OCI-LY7 (cell line): Measurements from ENCODE around the gene SLAIN2. TPM values are rescaled to one million over a fixed set of nuclear protein-coding genes. Genes with fewer than 3 reads are reported as not detected.
"Not testable (repeated sequence)": the region's sequence is repeated elsewhere in the genome, so short reads cannot be mapped to it uniquely, and the experiment has no call there.

ENCODE experiments used
- Bru-seq: library from RNA; stranded (reverse); fragments of 400-500 nt; gene quantifications from one replicate; lab custom pipeline; 2021; lab: Mats Ljungman, UMichigan
- BruChase-seq, 2 experiments: library from RNA; stranded (reverse); fragments of 400-500 nt; gene quantifications; one replicate each; lab custom pipeline; 2021; lab: Mats Ljungman, UMichigan
- BruUV-seq: library from RNA; stranded (reverse); fragments of 400-500 nt; replicated peaks from 2 replicates; lab custom pipeline; 2021; lab: Mats Ljungman, UMichigan
- CTCF ChIA-PET: fragments of 300-600 bp; sonication (Branson Sonifier 250); formaldehyde crosslinking; loops from one replicate; lab custom pipeline; 2022; ENCODE audit warnings: antibody characterized with exemption; ENCODE audit not compliant: unreplicated experiment; lab: Charles Lee
- POLR2A ChIA-PET: fragments of 300-600 bp; sonication (Branson Sonifier 250); formaldehyde crosslinking; loops from one replicate; lab custom pipeline; 2022; ENCODE audit warnings: antibody characterized with exemption; lab: Charles Lee
- DNase-seq: peaks from one replicate; pipeline ENCODE4 v3.0.0-alpha.2; 2015; ENCODE audit warnings: low spot score
- H2AFZ ChIP-seq: fragments of 200-600 bp; sonication (generic), shearing (Covaris generic); 2 replicates; pipeline ENCODE4 v1.6.1; 2014; ENCODE audit warnings: mild to moderate bottlenecking, antibody characterized with exemption, low read length, moderate library complexity
- H3K27ac ChIP-seq: fragments of 200-600 bp; sonication (generic); 2 replicates; pipeline ENCODE4 v1.5.1; 2014; ENCODE audit warnings: mixed run types, low read depth, mild to moderate bottlenecking, moderate library complexity, low read length, inconsistent platforms; ENCODE audit not compliant: poor library complexity, severe bottlenecking
- H3K36me3 ChIP-seq: fragments of 200-600 bp; sonication (generic); 2 replicates; pipeline ENCODE4 v1.6.1; 2014; ENCODE audit warnings: mild to moderate bottlenecking, antibody characterized with exemption, low read length, moderate library complexity, mixed read lengths; ENCODE audit not compliant: insufficient read depth
- H3K4me1 ChIP-seq: fragments of 200-600 bp; sonication (generic); 2 replicates; pipeline ENCODE4 v1.5.1; 2014; ENCODE audit warnings: mild to moderate bottlenecking, low read length; ENCODE audit not compliant: insufficient read depth, poor library complexity, severe bottlenecking
- H3K4me2 ChIP-seq: fragments of 200-600 bp; sonication (generic); 2 replicates; pipeline ENCODE4 v1.6.1; 2014; ENCODE audit warnings: mild to moderate bottlenecking, low read length
- H3K4me3 ChIP-seq: fragments of 200-600 bp; sonication (generic); 2 replicates; pipeline ENCODE4 v1.5.1; 2014; ENCODE audit warnings: mild to moderate bottlenecking, low read depth, low read length; ENCODE audit not compliant: poor library complexity, severe bottlenecking
- H3K79me2 ChIP-seq: fragments of 200-600 bp; sonication (generic); 2 replicates; pipeline ENCODE4 v1.6.1; 2016; ENCODE audit warnings: low read depth, mild to moderate bottlenecking, low read length, moderate library complexity, mixed read lengths; ENCODE audit not compliant: insufficient read depth
- H3K9me2 ChIP-seq: fragments of 200-600 bp; sonication (generic); 2 replicates; pipeline ENCODE4 v1.6.1; 2016; ENCODE audit warnings: mild to moderate bottlenecking, low read length, mixed read lengths; ENCODE audit not compliant: insufficient read depth
- H3K9me3 ChIP-seq: fragments of 200-600 bp; sonication (generic); 2 replicates; pipeline ENCODE4 v1.6.1; 2014; ENCODE audit warnings: mild to moderate bottlenecking, mixed run types, low read length, mixed read lengths
- H4K20me1 ChIP-seq: fragments of 200-600 bp; sonication (generic); 2 replicates; pipeline ENCODE4 v1.6.1; 2014; ENCODE audit warnings: mild to moderate bottlenecking, antibody characterized with exemption, low read length, moderate library complexity, mixed read lengths; ENCODE audit not compliant: insufficient read depth
- EZH2phosphoT487 ChIP-seq: fragments of 200-600 bp; sonication (generic); IDR thresholded peaks from 2 replicates; pipeline ENCODE4 v1.6.1; 2018; ENCODE audit warnings: low read depth, borderline replicate concordance, mild to moderate bottlenecking, mixed run types, antibody characterized with exemption, low read length, moderate library complexity, mixed read lengths
- intact Hi-C: fragments of 100-400 bp; cut with micrococcal nuclease; formaldehyde crosslinking; loops from one replicate; pipeline ENCODE4 v1.10.0; 2022; ENCODE audit not compliant: unreplicated experiment
- long read RNA-seq: library from polyadenylated mRNA; stranded (forward); transcript quantifications from one replicate; pipeline ENCODE4 v2.0.0, GENCODE V29; 2022
- total RNA-seq, 2 experiments: library from RNA; depleted of rRNA in 1 of 2; stranded (reverse); fragments of >200 nt in 1 of 2; shearing (Covaris generic) in 1 of 2; gene quantifications; 2 replicates each; pipeline ENCODE4 v1.2.3, GENCODE V29; 2014 to 2022
- TF ChIP-seq, protein P1 (sequence below): fragments of 200-600 bp; sonication (generic); conservative IDR thresholded peaks from 2 replicates; pipeline ENCODE4 v1.5.1; 2014; ENCODE audit warnings: mild to moderate bottlenecking, antibody characterized with exemption, low read length, moderate library complexity, mixed read lengths

The SLAIN2 gene
- 21.1 and 24.7 TPM in 2 replicates for total RNA-seq (2014; rRNA removed; shearing (Covaris generic))
- 39.4 and 40.2 TPM in 2 replicates for total RNA-seq (2022)
- percentile 80 among the genes with signal in this experiment for Bru-seq, nascent RNA
- BruChase-seq, experiment 1, labeled RNA remaining after a 6-hour chase, result percentile 74 among the genes with signal in this experiment
- percentile 75 among the genes with signal in this experiment for BruChase-seq, experiment 2, labeled RNA remaining after a 2-hour chase
- long read RNA-seq, full-length matches to known transcripts, result 47 of 60 reads
- long read RNA-seq, partial matches to known transcripts, result 5 of 60 reads
- long read RNA-seq, other reads (novel, unspliced or antisense), result 8 of 60 reads

DNA sequence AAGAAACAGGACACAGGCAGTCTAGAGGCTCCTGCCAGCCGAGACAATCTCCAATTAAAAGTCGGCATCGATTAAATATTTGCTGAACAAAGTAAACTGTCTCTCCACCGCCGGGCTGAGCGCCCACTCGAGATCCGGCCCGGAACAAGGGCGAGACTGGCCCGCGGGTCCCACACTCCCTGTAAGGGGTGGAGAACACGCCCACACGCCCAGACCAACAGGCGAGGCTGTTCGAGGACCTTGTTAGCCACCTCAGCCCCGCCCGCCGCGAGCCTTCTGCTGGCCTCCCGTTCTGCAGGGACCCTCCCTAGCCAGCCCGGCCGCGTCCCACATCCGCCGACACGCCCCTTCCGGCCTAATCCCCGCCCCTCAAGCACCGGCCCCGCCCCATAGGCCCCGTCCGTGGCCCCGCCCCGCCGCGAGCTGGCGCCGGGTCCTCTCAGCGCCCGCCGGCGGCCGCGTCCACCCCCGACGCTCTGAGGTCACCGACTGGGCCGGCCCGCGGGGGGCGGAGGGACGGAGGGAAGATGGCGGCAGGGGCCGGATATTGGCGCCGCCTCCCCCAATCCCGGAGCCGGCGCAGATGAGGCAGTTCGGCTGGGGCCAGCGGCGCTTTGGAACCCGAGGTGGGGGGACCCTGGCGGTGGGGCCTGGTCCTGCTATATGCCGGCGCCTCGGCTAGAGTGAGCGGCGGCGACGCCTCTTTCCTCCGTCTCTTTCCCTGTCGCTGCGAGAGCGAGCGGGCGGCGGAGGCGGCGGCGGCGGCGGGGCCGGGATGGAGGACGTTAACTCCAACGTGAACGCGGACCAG lies at the start of gene SLAIN2:
Gene SLAIN2 (plus strand): TSS at position 565 of the 811 bp plus-strand sequence. CDS start 211 bp downstream, at position 776.
- Histone ChIP-seq H3K4me1 (peaks cover 29% of the 10 kb centered on the region), H3K27ac (peak within 1 kb of the TSS; percentile 82), H3K79me2 (peaks cover 46% of the 10 kb centered on the region), H3K9me2 (no peaks in the 10 kb centered on the region), H3K4me2 (peak within 1 kb of the TSS; percentile 99), H2AFZ (peak within 1 kb of the TSS; percentile 97), H3K36me3 (no peaks in the 10 kb centered on the region), H3K4me3 (peak within 1 kb of the TSS; percentile 93), H3K9me3 (no peaks in the 10 kb centered on the region), H4K20me1 (peaks cover 23% of the 10 kb centered on the region; the same call in 1 of the 2 replicates)
- no TSS peak for BruUV-seq
- POLR2A ChIA-PET, result interaction anchor here (0.6 to 1.6 kb wide), 12 partner anchors 8 to 890 kb away, joined by 3 to 5 read pairs (median 3); no protein-coding TSS in a partner anchor
- TF ChIP-seq EZH2phosphoT487, result no peak
- TF ChIP-seq, protein P1, sequence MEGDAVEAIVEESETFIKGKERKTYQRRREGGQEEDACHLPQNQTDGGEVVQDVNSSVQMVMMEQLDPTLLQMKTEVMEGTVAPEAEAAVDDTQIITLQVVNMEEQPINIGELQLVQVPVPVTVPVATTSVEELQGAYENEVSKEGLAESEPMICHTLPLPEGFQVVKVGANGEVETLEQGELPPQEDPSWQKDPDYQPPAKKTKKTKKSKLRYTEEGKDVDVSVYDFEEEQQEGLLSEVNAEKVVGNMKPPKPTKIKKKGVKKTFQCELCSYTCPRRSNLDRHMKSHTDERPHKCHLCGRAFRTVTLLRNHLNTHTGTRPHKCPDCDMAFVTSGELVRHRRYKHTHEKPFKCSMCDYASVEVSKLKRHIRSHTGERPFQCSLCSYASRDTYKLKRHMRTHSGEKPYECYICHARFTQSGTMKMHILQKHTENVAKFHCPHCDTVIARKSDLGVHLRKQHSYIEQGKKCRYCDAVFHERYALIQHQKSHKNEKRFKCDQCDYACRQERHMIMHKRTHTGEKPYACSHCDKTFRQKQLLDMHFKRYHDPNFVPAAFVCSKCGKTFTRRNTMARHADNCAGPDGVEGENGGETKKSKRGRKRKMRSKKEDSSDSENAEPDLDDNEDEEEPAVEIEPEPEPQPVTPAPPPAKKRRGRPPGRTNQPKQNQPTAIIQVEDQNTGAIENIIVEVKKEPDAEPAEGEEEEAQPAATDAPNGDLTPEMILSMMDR, result no peak
- peak; percentile 95 for DNase-seq
- intact Hi-C loops, result loop anchor here (1.0 to 10.0 kb wide), 7 partner anchors 71 to 856 kb away; partner anchors contain the start of genes ATP10D, FRYL, NFXL1 and OCIAD1
- CTCF ChIA-PET, result no interaction called here

DNA sequence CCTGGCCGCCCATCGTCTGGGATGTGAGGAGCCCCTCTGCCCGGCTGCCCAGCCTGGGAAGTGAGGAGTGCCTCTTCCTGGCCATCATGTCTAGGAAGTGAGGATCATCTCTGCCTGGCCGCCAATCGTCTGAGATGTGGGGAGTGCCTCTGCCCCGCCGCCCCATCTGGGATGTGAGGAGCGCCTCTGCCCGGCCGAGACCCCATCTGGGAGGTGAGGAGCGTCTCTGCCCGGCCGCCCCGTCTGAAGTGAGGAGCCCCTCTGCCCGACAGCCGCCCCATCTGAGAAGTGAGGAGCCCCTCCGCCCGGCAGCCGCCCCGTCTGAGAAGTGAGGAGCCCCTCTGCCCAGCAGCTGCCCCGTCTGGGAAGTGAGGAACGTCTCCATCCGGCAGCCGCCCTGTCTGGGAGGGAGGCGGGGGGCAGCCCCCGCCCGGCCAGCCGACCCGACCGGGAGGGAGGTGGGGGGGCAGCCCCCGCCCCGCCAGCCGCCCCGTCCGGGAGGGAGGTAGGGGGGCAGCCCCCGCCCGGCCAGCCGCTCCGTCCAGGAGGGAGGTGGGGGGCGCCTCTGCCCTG lies 49.0 kb upstream of the SLAIN2 start:
- H3K27ac ChIP-seq, H3K9me2 ChIP-seq, DNase-seq, H3K9me3 ChIP-seq, intact Hi-C loops, H4K20me1 ChIP-seq, H3K4me3 ChIP-seq, H2AFZ ChIP-seq, BruUV-seq, H3K4me1 ChIP-seq, H3K4me2 ChIP-seq, H3K79me2 ChIP-seq, POLR2A ChIA-PET, H3K36me3 ChIP-seq, CTCF ChIA-PET: not testable (repeated sequence)

- ChIA-PET POLR2A (interaction anchor here (0.7 to 1.1 kb wide), 3 partner anchors 15 to 890 kb away, joined by 3 read pairs; no protein-coding TSS in a partner anchor), CTCF (interaction anchor here (0.8 kb wide), 1 partner anchor 165 kb away, joined by 3 read pairs; no protein-coding TSS in a partner anchor)
- H3K9me2 ChIP-seq, result no peaks in the 10 kb centered on the region
- H3K27ac ChIP-seq, result no peak overlapping the region
- DNase-seq, result no peak
- H3K4me3 ChIP-seq, result no peak overlapping the region
- no peaks in the 10 kb centered on the region for H3K36me3 ChIP-seq
- H3K79me2 ChIP-seq, result no peaks in the 10 kb centered on the region
- TF ChIP-seq, protein P1, result no peak
- no peak for TF ChIP-seq EZH2phosphoT487
- BruUV-seq, result no TSS peak
- H2AFZ ChIP-seq, result no peak overlapping the region
- H4K20me1 ChIP-seq, result no peaks in the 10 kb centered on the region
- H3K4me2 ChIP-seq, result no peak overlapping the region
- H3K9me3 ChIP-seq, result no peaks in the 10 kb centered on the region
- H3K4me1 ChIP-seq, result no peaks in the 10 kb centered on the region
- intact Hi-C loops, result no loop called here
Observed at GRCh38 chr4:48295116-48295515, 46.2 kb upstream of the SLAIN2 start.
